Duodenal mucosa (tissue), 2 donors: ENCODE results near the gene STK33.
"Not testable (repeated sequence)": the region's sequence is repeated elsewhere in the genome, so short reads cannot be mapped to it uniquely, and the experiment has no call there.

Experiments used
- H3K27ac ChIP-seq: one replicate; pipeline ENCODE4 v1.7.0; 2013; ENCODE audit warnings: low read depth, low read length
- H3K27me3 ChIP-seq, 2 donors: one replicate each; pipeline ENCODE4 v1.7.0; 2013; ENCODE audit warnings: low read length in 2 of 2, control low read depth in 1 of 2; ENCODE audit not compliant: insufficient read depth in 2 of 2, control insufficient read depth in 1 of 2
- H3K36me3 ChIP-seq, 2 donors: one replicate each; pipeline ENCODE4 v1.7.0; 2013; ENCODE audit warnings: low read length in 2 of 2, control low read depth in 1 of 2; ENCODE audit not compliant: insufficient read depth in 2 of 2, control insufficient read depth in 1 of 2
- H3K4me1 ChIP-seq, 2 donors: one replicate each; pipeline ENCODE4 v1.7.0; 2013; ENCODE audit warnings: low read length in 2 of 2, control low read depth in 1 of 2; ENCODE audit not compliant: insufficient read depth in 2 of 2, control insufficient read depth in 1 of 2
- H3K4me3 ChIP-seq, 2 donors: one replicate each; pipeline ENCODE4 v1.7.0; 2013; ENCODE audit warnings: low read length in 2 of 2, low read depth in 1 of 2
- H3K9ac ChIP-seq, 2 donors: one replicate each; pipeline ENCODE4 v1.7.0; 2013; ENCODE audit warnings: low read length in 2 of 2, low read depth in 1 of 2
- H3K9me3 ChIP-seq, 2 donors: one replicate each; pipeline ENCODE4 v1.7.0; 2013; ENCODE audit warnings: low read length in 2 of 2, control low read depth in 1 of 2; ENCODE audit not compliant: control insufficient read depth in 1 of 2

The STK33 gene

GRCh38 chr11:8466884-8467283, 127.1 kb downstream of the STK33 start:
- H3K9ac ChIP-seq, H3K9me3 ChIP-seq, H3K27me3 ChIP-seq, H3K4me1 ChIP-seq, H3K36me3 ChIP-seq, H3K4me3 ChIP-seq, H3K27ac ChIP-seq: not testable (repeated sequence)

DNA sequence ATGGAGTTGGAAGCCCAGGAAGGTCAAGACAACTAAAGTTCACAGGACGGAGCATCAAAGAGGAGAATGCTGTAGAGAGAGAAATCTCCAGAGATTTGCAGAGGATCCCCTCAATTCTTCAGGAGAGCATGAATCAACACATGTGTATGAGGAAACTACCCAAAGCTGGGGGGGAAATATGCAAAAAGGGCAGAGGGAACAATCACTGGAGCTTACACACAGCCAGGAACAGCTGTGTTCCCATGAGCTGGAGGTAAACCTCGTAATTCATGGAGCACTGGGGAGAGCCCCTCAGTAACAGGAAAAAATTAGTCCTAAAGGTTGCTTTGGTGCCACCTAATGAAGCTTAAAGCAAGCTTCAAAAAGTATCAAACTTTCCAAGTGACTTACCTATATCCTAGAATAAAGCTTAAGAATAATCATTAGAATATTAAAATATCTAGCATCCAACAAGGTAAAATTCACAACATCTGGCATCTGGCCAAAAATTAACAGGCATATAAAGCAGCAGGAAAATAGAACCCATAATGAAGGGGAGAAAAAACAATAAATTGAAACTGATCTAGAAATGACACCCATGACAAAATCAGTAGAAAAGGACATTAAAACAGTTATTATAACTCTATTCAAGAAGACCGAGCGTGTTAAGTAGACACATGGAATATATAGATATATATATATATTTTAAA, 134.2 kb downstream of the STK33 start:
- Histone ChIP-seq H3K9ac (no peak overlapping the region), H3K4me1 (no peaks in the 10 kb centered on the region), H3K36me3 (no peaks in the 10 kb centered on the region), H3K27me3 (no peaks in the 10 kb centered on the region), H3K4me3 (no peak overlapping the region), H3K9me3 (no peaks in the 10 kb centered on the region), H3K27ac (no peak overlapping the region)

DNA sequence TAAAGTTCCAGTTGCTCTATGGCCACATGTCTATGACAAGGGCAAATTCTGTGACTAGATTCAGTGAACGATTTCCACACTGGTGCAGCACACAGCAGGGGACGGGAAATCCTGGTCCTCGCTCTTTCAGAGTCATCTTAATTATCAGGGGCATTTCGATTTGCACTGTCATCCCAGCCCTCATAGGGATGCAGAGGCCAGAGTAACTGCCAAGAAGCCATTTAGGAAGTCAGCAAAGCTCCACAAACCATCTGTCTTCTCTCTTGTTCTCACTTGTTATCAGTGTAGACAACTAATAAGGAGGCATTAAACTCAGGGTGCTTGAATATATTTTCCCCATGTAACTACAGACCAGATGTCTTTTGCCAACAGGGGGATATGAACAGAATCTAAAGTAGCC, 151.7 kb downstream of the STK33 start:
- no peaks in the 10 kb centered on the region for H3K4me1 ChIP-seq
- no peak overlapping the region for H3K27ac ChIP-seq
- no peak overlapping the region for H3K4me3 ChIP-seq
- no peaks in the 10 kb centered on the region for H3K9me3 ChIP-seq
- no peaks in the 10 kb centered on the region for H3K36me3 ChIP-seq
- H3K27me3 ChIP-seq, result no peaks in the 10 kb centered on the region
- H3K9ac ChIP-seq, result no peak overlapping the region

DNA sequence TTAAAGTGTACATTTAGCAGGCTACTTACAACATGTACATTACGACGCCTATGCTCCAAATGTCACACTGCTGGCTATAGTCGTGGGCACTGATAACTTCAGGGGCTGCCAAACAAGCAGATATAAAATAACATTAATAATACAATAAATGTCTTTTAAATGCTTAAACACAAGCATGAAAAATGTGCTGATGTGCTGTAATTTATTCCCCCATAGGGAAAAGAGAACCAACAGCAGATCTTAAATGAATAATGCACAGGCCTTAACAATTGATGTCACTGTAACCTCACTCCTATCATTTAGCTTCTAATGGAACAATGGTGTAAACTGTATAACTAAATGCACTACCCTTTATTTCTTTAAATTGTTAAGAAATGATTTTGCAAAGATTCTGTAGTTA, 153.4 kb downstream of the STK33 start:
- Histone ChIP-seq H3K9ac (no peak overlapping the region), H3K27me3 (no peaks in the 10 kb centered on the region), H3K36me3 (no peaks in the 10 kb centered on the region), H3K9me3 (no peaks in the 10 kb centered on the region), H3K4me1 (no peaks in the 10 kb centered on the region), H3K4me3 (no peak overlapping the region), H3K27ac (no peak overlapping the region)

GRCh38 chr11:8429483-8429882, 164.5 kb downstream of the STK33 start:
- peaks cover 0 to 3% of the 10 kb centered on the region in 2 donors for H3K36me3 ChIP-seq
- H3K9ac ChIP-seq, result no peak overlapping the region
- no peaks in the 10 kb centered on the region for H3K9me3 ChIP-seq
- H3K4me1 ChIP-seq, result no peaks in the 10 kb centered on the region
- H3K27me3 ChIP-seq, result no peaks in the 10 kb centered on the region
- no peak overlapping the region for H3K27ac ChIP-seq
- no peak overlapping the region for H3K4me3 ChIP-seq

GRCh38 chr11:8426076-8426475, 168.0 kb downstream of the STK33 start:
- no peak overlapping the region for H3K4me3 ChIP-seq
- H3K36me3 ChIP-seq, result peaks cover 0 to 3% of the 10 kb centered on the region in 2 donors
- no peak overlapping the region for H3K9ac ChIP-seq
- H3K27ac ChIP-seq, result no peak overlapping the region
- H3K4me1 ChIP-seq, result no peaks in the 10 kb centered on the region
- H3K27me3 ChIP-seq, result no peaks in the 10 kb centered on the region
- H3K9me3 ChIP-seq, result no peaks in the 10 kb centered on the region

DNA sequence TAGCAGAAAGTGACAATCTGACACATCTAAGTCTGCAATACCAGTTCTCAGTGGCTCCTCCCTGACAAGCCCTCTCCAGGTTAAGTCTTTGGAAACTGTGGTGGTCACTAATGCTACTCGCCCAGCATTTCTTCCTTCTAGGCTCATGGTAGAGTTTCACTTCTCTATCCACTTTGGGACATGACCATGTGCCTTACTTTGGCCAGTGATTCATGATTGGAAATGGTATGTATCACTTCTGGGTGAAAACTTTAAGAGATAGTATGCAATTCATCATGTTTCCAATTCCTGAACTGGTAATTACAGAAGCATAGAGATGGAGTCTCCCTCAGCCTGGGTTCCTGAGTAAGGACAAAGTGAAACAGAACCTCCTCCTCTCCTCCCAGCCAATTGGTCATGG, 178.8 kb downstream of the STK33 start:
- no peaks in the 10 kb centered on the region for H3K4me1 ChIP-seq
- H3K27ac ChIP-seq, result no peak overlapping the region
- H3K4me3 ChIP-seq, result no peak overlapping the region
- H3K27me3 ChIP-seq, result no peaks in the 10 kb centered on the region
- no peaks in the 10 kb centered on the region for H3K9me3 ChIP-seq
- no peaks in the 10 kb centered on the region for H3K36me3 ChIP-seq
- H3K9ac ChIP-seq, result no peak overlapping the region

DNA sequence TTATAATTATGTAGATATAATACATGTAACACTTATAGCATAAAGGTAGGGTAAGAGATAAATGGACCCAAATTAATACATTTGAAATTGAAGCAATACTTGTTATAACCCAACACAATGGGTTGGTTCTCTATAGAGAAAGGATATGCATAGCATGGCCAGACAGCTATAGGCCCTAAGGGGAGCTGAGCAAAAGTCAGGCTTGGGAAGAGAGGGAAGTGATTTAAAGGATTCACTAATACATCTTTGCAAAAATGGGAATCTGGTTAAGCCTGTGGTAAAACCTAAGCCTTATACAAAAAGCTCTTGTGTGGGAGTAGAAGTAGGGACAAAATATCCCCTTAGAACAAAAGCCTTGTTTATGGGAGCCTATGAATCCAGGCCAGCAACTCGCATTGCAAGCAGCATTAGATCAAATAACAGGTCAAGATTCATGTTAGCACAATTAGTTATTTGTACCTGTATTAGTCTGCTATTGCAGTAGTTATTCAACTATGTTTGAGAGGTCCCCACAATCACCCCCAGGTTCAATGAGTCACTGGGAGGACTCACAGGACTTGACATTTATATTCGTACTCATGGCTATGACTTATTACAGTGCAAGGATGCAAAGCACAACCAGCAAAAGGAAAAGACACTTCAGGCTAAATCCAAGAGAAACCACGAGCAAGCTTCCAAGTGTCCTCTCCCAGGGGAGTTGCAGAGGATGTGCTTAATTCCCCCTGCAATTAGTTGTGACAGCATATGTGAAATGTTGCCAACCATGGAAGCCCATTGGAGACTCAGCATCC, 185.7 kb downstream of the STK33 start:
- no peaks in the 10 kb centered on the region for H3K4me1 ChIP-seq
- H3K4me3 ChIP-seq, result no peak overlapping the region
- no peaks in the 10 kb centered on the region for H3K9me3 ChIP-seq
- H3K36me3 ChIP-seq, result no peaks in the 10 kb centered on the region
- H3K9ac ChIP-seq, result no peak overlapping the region
- no peak overlapping the region for H3K27ac ChIP-seq
- H3K27me3 ChIP-seq, result no peaks in the 10 kb centered on the region

- H3K9ac ChIP-seq, result no peak overlapping the region
- no peaks in the 10 kb centered on the region for H3K27me3 ChIP-seq
- no peak overlapping the region for H3K27ac ChIP-seq
- H3K4me1 ChIP-seq, result no peaks in the 10 kb centered on the region
- no peak overlapping the region for H3K4me3 ChIP-seq
- H3K36me3 ChIP-seq, result no peaks in the 10 kb centered on the region
- no peaks in the 10 kb centered on the region for H3K9me3 ChIP-seq
Observed at GRCh38 chr11:8403310-8403709, 190.7 kb downstream of the STK33 start.

DNA sequence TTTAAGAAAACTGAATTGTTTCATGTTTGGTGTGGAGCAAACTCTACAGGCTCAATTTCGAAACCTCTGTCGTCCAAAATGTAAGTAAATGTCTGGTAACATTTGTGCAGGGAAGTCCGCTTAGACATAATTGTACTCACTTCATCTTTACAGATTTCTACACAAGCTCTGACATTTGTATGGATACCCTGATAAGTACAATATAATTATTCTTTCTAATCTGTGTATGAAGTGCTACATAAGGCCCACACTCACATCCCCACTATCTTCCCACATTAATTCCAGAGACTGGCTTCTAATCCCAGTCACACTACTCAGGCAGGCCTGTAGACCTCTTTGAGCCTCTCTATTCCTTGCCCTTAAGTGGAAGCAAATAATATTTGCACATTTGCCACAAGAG, 201.1 kb downstream of the STK33 start:
- Histone ChIP-seq H3K36me3 (no peaks in the 10 kb centered on the region), H3K4me3 (no peak overlapping the region), H3K4me1 (peaks cover 0 to 4% of the 10 kb centered on the region in 2 donors), H3K9ac (no peak overlapping the region), H3K27ac (no peak overlapping the region), H3K27me3 (no peaks in the 10 kb centered on the region), H3K9me3 (no peaks in the 10 kb centered on the region)
